ENCODE results near the gene EXOC4.

Gene EXOC4

GRCh38 chr7:133572087-133572486 is 319.2 kb downstream of the EXOC4 start:
- TF ChIP-seq YY1 (IDR thresholded peaks at IDR 0.05; ENCODE audit: insufficient read depth, insufficient read length) (no peak), ZNF274 (IDR thresholded peaks at IDR 0.05; ENCODE audit: low read depth, low read length) (no peak), SUZ12 (IDR thresholded peaks at IDR 0.05; ENCODE audit: extremely low read depth, insufficient read depth, insufficient read length) (no peak)
- no peaks in the 10 kb centered on the region for H3K9me3 ChIP-seq (ENCODE audit: insufficient read depth, low read length)
- no peaks in the 10 kb centered on the region for H3K27me3 ChIP-seq (ENCODE audit: insufficient read depth, insufficient read length)
- H3K4me3 ChIP-seq (ENCODE audit: insufficient read length, low read depth): no peak overlapping the region
- no peak overlapping the region for H3K9ac ChIP-seq (ENCODE audit: insufficient read length, low read depth)
- H3K36me3 ChIP-seq (ENCODE audit: insufficient read depth, insufficient read length, low read length): no peaks in the 10 kb centered on the region
- no peaks in the 10 kb centered on the region for H3K4me1 ChIP-seq (ENCODE audit: insufficient read depth, insufficient read length)
- no peak for DNase-seq (ENCODE audit: low read depth, low spot score)

GRCh38 chr7:133572843-133573242 is 320.0 kb downstream of the EXOC4 start:
- Histone ChIP-seq H3K4me3 (ENCODE audit: insufficient read length, low read depth) (no peak overlapping the region), H3K9ac (ENCODE audit: insufficient read length, low read depth) (no peak overlapping the region), H3K27me3 (ENCODE audit: insufficient read depth, insufficient read length) (no peaks in the 10 kb centered on the region), H3K36me3 (ENCODE audit: insufficient read depth, insufficient read length, low read length) (no peaks in the 10 kb centered on the region), H3K4me1 (ENCODE audit: insufficient read depth, insufficient read length) (no peaks in the 10 kb centered on the region), H3K9me3 (ENCODE audit: insufficient read depth, low read length) (no peaks in the 10 kb centered on the region)
- no peak for TF ChIP-seq ZNF274 (IDR thresholded peaks at IDR 0.05; ENCODE audit: low read depth, low read length)
- TF ChIP-seq SUZ12 (IDR thresholded peaks at IDR 0.05; ENCODE audit: extremely low read depth, insufficient read depth, insufficient read length): no peak
- TF ChIP-seq YY1 (IDR thresholded peaks at IDR 0.05; ENCODE audit: insufficient read depth, insufficient read length): no peak
- no peak for DNase-seq (ENCODE audit: low read depth, low spot score)

GRCh38 chr7:133573554-133574265 is 320.8 kb downstream of the EXOC4 start:
- Histone ChIP-seq H3K9ac (ENCODE audit: insufficient read length, low read depth) (no peak overlapping the region), H3K4me1 (ENCODE audit: insufficient read depth, insufficient read length) (no peaks in the 10 kb centered on the region), H3K4me3 (ENCODE audit: insufficient read length, low read depth) (no peak overlapping the region), H3K36me3 (ENCODE audit: insufficient read depth, insufficient read length, low read length) (no peaks in the 10 kb centered on the region), H3K27me3 (ENCODE audit: insufficient read depth, insufficient read length) (no peaks in the 10 kb centered on the region), H3K9me3 (ENCODE audit: insufficient read depth, low read length) (no peaks in the 10 kb centered on the region)
- no peak for DNase-seq (ENCODE audit: low read depth, low spot score)
- TF ChIP-seq ZNF274 (IDR thresholded peaks at IDR 0.05; ENCODE audit: low read depth, low read length) (no peak), YY1 (IDR thresholded peaks at IDR 0.05; ENCODE audit: insufficient read depth, insufficient read length) (no peak), SUZ12 (IDR thresholded peaks at IDR 0.05; ENCODE audit: extremely low read depth, insufficient read depth, insufficient read length) (no peak)

- no peaks in the 10 kb centered on the region for H3K9me3 ChIP-seq (ENCODE audit: insufficient read depth, low read length)
- no peaks in the 10 kb centered on the region for H3K4me1 ChIP-seq (ENCODE audit: insufficient read depth, insufficient read length)
- no peaks in the 10 kb centered on the region for H3K36me3 ChIP-seq (ENCODE audit: insufficient read depth, insufficient read length, low read length)
- no peak overlapping the region for H3K4me3 ChIP-seq (ENCODE audit: insufficient read length, low read depth)
- H3K27me3 ChIP-seq (ENCODE audit: insufficient read depth, insufficient read length): no peaks in the 10 kb centered on the region
- H3K9ac ChIP-seq (ENCODE audit: insufficient read length, low read depth): no peak overlapping the region
- DNase-seq (ENCODE audit: low read depth, low spot score): no peak
- no peak for TF ChIP-seq ZNF274 (IDR thresholded peaks at IDR 0.05; ENCODE audit: low read depth, low read length)
- TF ChIP-seq YY1 (IDR thresholded peaks at IDR 0.05; ENCODE audit: insufficient read depth, insufficient read length): no peak
Observed at GRCh38 chr7:133575726-133576440, 323.0 kb downstream of the EXOC4 start.

GRCh38 chr7:133576612-133577168 is 323.8 kb downstream of the EXOC4 start:
- no peak for DNase-seq (ENCODE audit: low read depth, low spot score)
- no peak for TF ChIP-seq SUZ12 (IDR thresholded peaks at IDR 0.05; ENCODE audit: extremely low read depth, insufficient read depth, insufficient read length)
- TF ChIP-seq ZNF274 (IDR thresholded peaks at IDR 0.05; ENCODE audit: low read depth, low read length): no peak
- TF ChIP-seq YY1 (IDR thresholded peaks at IDR 0.05; ENCODE audit: insufficient read depth, insufficient read length): no peak
- Histone ChIP-seq H3K4me3 (ENCODE audit: insufficient read length, low read depth) (no peak overlapping the region), H3K27me3 (ENCODE audit: insufficient read depth, insufficient read length) (no peaks in the 10 kb centered on the region), H3K36me3 (ENCODE audit: insufficient read depth, insufficient read length, low read length) (no peaks in the 10 kb centered on the region), H3K4me1 (ENCODE audit: insufficient read depth, insufficient read length) (no peaks in the 10 kb centered on the region), H3K9ac (ENCODE audit: insufficient read length, low read depth) (no peak overlapping the region), H3K9me3 (ENCODE audit: insufficient read depth, low read length) (no peaks in the 10 kb centered on the region)

- Histone ChIP-seq H3K9me3 (ENCODE audit: insufficient read depth, low read length) (no peaks in the 10 kb centered on the region), H3K4me3 (ENCODE audit: insufficient read length, low read depth) (no peak overlapping the region), H3K9ac (ENCODE audit: insufficient read length, low read depth) (no peak overlapping the region), H3K4me1 (ENCODE audit: insufficient read depth, insufficient read length) (no peaks in the 10 kb centered on the region), H3K36me3 (ENCODE audit: insufficient read depth, insufficient read length, low read length) (no peaks in the 10 kb centered on the region), H3K27me3 (ENCODE audit: insufficient read depth, insufficient read length) (no peaks in the 10 kb centered on the region)
- no peak for TF ChIP-seq ZNF274 (IDR thresholded peaks at IDR 0.05; ENCODE audit: low read depth, low read length)
- TF ChIP-seq SUZ12 (IDR thresholded peaks at IDR 0.05; ENCODE audit: extremely low read depth, insufficient read depth, insufficient read length): no peak
- TF ChIP-seq YY1 (IDR thresholded peaks at IDR 0.05; ENCODE audit: insufficient read depth, insufficient read length): no peak
- DNase-seq (ENCODE audit: low read depth, low spot score): no peak
Observed at GRCh38 chr7:133582766-133583523, 330.1 kb downstream of the EXOC4 start.

Data from NT2/D1 (cell line).